Stimulated activated CD8-positive, alpha-beta memory T cell treated with anti-CD3 and anti-CD28 coated beads, Interleukin-15, amount 100 ng/mL, for 1 hour (primary cell): ENCODE measurements around the gene SLC35E4.
"Not testable (repeated sequence)": the region's sequence is repeated elsewhere in the genome, so short reads cannot be mapped to it uniquely, and the experiment has no call there.

Source experiments
- DNase-seq: peaks from one replicate; pipeline ENCODE4 v3.0.0-alpha.2; 2020; ENCODE audit warnings: low read depth

SLC35E4 gene, protein sequence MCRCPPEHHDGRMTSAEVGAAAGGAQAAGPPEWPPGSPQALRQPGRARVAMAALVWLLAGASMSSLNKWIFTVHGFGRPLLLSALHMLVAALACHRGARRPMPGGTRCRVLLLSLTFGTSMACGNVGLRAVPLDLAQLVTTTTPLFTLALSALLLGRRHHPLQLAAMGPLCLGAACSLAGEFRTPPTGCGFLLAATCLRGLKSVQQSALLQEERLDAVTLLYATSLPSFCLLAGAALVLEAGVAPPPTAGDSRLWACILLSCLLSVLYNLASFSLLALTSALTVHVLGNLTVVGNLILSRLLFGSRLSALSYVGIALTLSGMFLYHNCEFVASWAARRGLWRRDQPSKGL

GRCh38 chr22:30635273-30636225 lies at the start of gene SLC35E4:
SLC35E4 (plus strand) TSS chr22:30635781; CDS start chr22:30636451, 670 bp downstream.
- DNase-seq: peak; percentile 93

- DNase-seq: no peak
These were observed 49.2 kb upstream of the SLC35E4 start for GRCh38 chr22:30586414-30586813.

GRCh38 chr22:30591191-30591587 lies 44.4 kb upstream of the SLC35E4 start:
- no peak for DNase-seq

GRCh38 chr22:30591588-30592359 lies 43.8 kb upstream of the SLC35E4 start, which contains the start of gene PES1:
PES1 (minus strand) TSS chr22:30591910; CDS start chr22:30591833, 77 bp downstream.
- DNase-seq: peak; percentile 87

GRCh38 chr22:30592360-30592713 lies 43.2 kb upstream of the SLC35E4 start:
- DNase-seq: not testable (repeated sequence)

GRCh38 chr22:30596199-30596598 lies 39.4 kb upstream of the SLC35E4 start:
- DNase-seq: no peak

GRCh38 chr22:30596886-30597285 lies 38.7 kb upstream of the SLC35E4 start:
- no peak for DNase-seq

DNA sequence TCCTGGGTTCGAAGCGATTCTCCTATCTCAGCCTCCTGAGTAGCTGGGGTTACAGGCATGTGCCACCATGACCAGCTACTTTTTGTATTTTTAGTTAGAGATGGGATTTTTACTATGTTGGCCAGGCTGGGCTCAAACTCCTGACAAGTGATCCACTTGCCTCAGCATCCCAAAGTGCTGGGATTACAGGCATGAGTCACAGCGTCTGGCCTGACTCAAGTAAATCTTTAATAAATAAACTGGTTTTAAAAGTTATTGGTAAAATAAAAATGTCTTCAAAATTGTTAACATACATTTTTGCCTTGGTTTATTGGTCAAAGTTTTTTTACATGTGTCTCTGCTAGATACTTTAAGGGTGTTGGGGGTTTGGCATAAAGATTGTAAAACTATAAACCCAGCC lies 36.6 kb upstream of the SLC35E4 start:
- DNase-seq: no peak

DNA sequence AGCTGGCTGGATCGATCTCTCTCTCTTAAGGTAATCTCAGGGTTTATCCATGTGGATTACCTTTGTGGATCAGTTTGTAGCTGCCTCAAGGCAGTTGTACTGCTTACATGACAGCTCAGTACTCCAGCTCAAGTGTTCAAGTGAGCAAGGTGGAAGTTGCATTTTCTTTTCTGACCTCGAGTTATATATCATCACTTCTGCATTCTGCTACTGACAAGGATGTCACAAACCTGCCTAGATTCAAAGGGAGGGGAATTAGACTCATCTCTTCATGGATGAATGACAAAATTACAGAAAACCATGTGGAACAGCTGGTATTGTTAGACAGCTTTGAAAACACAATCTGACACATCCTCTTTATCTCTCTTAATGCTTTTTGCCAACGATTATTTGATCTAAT lies 34.7 kb upstream of the SLC35E4 start:
- no peak for DNase-seq

- no peak for DNase-seq
These were observed 34.1 kb upstream of the SLC35E4 start for GRCh38 chr22:30601464-30601863.

DNA sequence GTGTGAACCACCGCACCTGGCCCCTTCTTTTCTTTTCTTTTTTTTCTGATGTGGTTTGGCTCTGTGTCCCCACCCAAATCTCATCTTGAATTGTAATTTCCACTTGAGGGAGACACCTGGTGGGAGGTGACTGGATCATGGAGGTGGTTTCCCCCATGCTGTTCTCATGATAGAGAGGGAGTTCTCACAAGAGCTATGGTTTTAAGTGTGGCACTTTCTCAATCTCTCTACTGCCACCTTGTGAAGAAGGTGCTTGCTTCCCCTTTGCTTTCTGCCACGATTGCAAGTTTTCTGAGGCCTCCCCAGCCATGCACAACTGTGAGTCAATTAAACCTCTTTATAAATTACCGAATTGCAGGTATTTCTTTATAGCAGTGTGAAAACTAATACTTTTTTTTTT lies 33.5 kb upstream of the SLC35E4 start:
- no peak for DNase-seq

DNA sequence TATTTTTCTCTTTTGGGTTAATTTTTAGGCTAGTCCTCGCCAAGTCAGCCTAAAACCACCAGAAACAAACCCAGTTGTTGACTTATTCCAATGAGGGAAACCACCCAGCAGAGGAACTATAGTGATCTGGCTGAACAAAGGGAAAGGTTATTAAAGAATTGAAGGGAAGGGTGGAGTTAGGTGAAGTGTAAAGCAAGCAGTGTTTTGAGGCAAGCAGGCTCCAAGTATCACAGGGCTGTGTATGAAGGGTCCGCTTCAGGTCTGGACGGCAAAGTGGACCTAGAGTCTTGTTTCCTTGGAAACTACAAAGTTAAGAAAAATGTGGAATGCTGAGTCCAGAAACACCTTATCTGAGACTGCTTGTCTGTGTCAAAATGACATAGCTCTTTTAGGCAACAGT lies 31.8 kb upstream of the SLC35E4 start:
- no peak for DNase-seq

DNA sequence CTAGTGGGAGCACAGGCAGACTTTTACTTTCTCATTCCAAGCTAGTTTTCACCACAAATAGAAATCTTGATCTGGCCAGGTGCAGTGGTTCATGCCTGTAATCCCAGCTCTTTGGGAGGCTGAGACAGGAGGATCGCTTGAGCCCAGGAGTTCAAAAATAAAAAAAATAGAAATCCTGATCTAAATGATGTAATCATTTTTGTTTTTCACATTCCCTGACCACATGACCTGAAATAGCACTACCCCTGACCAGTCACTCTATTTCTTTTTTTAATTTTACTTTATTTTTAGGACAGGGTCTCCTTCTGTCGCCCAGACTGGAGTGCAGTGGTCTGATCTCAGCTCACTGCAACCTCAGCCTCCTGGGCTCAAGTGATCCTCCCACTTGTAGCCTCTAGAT lies 30.9 kb upstream of the SLC35E4 start:
- DNase-seq: no peak

- DNase-seq: peak; percentile 23
These were observed 30.0 kb upstream of the SLC35E4 start for GRCh38 chr22:30605449-30606110.

DNA sequence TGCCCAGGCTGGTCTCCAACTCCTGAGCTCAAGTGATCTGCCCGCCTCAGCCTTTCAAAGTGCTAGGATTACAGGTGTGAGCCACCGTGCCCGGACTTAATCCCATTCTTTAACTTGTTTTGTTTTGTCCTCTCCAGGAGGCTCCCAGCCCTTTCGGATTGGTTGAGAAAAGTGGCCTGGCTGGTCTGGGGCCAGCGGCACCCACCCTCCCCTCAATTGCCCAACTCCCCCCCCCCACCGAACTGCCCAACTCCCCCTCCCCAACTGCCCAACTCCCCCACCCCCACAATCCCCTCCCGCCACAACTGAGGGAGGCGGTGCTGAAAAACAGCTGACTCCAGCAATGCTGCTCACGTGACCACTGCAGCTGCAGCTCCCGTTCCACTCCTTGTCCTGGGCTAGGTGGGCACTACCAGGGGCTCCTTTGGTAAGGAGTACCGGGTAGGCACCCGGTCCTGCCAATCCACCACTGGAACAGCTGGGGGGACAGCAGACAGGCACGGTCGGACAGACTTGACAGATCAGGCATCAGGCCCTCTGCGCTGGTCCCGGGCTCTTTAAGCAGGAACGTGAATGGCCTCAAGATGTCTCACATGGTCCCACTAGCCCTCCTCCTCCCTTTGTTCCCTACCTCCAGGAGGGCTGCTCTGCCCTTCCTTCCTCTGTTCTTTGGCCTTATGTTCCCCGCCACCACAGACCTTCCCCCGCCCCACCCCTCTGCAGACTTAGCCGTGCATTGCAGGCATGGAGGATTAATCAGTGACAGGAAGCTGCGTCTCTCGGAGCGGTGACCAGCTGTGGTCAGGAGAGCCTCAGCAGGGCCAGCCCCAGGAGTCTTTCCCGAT lies 28.9 kb upstream of the SLC35E4 start, which contains the start of gene TCN2:
TCN2 (plus strand) TSS at position 720 of the 845 bp plus-strand sequence. CDS start 158 bp downstream, outside the sequence.
- DNase-seq: no peak

GRCh38 chr22:30607300-30607930 lies 28.2 kb upstream of the SLC35E4 start:
- no peak for DNase-seq

GRCh38 chr22:30607939-30608338 lies 27.6 kb upstream of the SLC35E4 start:
- no peak for DNase-seq

- no peak for DNase-seq
These were observed 26.1 kb upstream of the SLC35E4 start for GRCh38 chr22:30609260-30610185.

- DNase-seq: no peak
These were observed 25.3 kb upstream of the SLC35E4 start for GRCh38 chr22:30610299-30610698.
